ENCODE measurements around the gene TSBP1. TPM values are rescaled to one million over a fixed set of nuclear protein-coding genes. Genes with fewer than 3 reads are reported as not detected.

The TSBP1 gene
- polyA plus RNA-seq, 1 experiment, result not detected

DNA sequence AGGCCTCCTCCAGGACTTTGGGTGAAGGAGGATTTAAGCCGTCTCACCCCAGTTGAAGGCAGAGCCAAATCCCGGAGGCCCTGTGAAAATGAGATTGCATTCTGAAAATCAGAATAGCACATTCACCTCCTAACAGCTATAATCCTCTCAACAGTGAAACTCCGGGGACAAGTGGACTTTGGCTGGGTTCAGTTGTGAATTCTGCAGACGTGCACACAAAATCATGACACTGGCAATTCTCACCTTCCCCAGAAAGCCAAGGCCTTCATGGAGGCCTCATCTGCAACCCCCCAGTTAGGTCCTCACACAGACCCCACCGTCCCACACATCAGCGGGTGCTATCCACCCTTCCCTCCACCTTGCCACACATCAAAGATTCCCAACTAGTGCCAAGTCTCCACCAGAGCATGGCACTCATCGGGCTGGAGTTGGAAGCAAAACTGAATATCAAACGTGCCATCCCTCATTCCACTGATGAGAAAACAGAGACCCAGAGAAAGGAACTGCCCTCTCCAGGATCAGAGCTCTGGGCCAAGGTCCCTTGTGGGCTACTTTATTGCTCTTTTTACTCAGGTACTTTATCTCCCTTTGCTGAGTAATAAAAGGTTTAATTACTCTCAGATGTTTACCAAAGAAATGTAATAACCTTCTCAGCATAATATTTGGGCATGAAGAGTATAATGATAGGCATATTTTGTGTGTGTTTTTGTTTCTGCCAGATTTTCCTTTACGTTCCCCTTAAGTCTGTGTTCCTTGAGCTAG lies 40.0 kb upstream of the TSBP1 start:
- H3K27me3 ChIP-seq (ENCODE audit: control insufficient read depth, insufficient read depth, low read length), result peaks cover 5% of the 10 kb centered on the region
- TF ChIP-seq, protein P1, sequence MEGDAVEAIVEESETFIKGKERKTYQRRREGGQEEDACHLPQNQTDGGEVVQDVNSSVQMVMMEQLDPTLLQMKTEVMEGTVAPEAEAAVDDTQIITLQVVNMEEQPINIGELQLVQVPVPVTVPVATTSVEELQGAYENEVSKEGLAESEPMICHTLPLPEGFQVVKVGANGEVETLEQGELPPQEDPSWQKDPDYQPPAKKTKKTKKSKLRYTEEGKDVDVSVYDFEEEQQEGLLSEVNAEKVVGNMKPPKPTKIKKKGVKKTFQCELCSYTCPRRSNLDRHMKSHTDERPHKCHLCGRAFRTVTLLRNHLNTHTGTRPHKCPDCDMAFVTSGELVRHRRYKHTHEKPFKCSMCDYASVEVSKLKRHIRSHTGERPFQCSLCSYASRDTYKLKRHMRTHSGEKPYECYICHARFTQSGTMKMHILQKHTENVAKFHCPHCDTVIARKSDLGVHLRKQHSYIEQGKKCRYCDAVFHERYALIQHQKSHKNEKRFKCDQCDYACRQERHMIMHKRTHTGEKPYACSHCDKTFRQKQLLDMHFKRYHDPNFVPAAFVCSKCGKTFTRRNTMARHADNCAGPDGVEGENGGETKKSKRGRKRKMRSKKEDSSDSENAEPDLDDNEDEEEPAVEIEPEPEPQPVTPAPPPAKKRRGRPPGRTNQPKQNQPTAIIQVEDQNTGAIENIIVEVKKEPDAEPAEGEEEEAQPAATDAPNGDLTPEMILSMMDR (IDR thresholded peaks at IDR 0.05; ENCODE audit: insufficient read depth, low read depth, low read length), result no peak
- DNase-seq (ENCODE audit: low read depth), result no peak
- CTCF ChIA-PET, result interaction anchor here (0.8 to 5.5 kb wide), 5 partner anchors 13 to 382 kb away, joined by 3 to 46 read pairs (median 25); no protein-coding TSS in a partner anchor
- no peak overlapping the region for H3K4me3 ChIP-seq (ENCODE audit: low read depth, low read length)
- POLR2A ChIA-PET, result no interaction called here
- no peaks in the 10 kb centered on the region for H3K36me3 ChIP-seq (ENCODE audit: control insufficient read depth, insufficient read depth, low read length)

GRCh38 chr6:32410906-32411305 lies 39.2 kb upstream of the TSBP1 start:
- TF ChIP-seq, protein P1 (IDR thresholded peaks at IDR 0.05; ENCODE audit: insufficient read depth, low read depth, low read length), result no peak
- Histone ChIP-seq H3K4me3 (ENCODE audit: low read depth, low read length) (no peak overlapping the region), H3K27me3 (ENCODE audit: control insufficient read depth, insufficient read depth, low read length) (peaks cover 5% of the 10 kb centered on the region), H3K36me3 (ENCODE audit: control insufficient read depth, insufficient read depth, low read length) (no peaks in the 10 kb centered on the region)
- no peak for DNase-seq (ENCODE audit: low read depth)
- ChIA-PET CTCF (interaction anchor here (1.8 to 4.7 kb wide), 2 partner anchors 14 to 375 kb away, joined by 4 to 36 read pairs; no protein-coding TSS in a partner anchor), POLR2A (no interaction called here)

- TF ChIP-seq, protein P1 (IDR thresholded peaks at IDR 0.05; ENCODE audit: insufficient read depth, low read depth, low read length), result no peak
- ChIA-PET POLR2A (no interaction called here), CTCF (interaction anchor here (0.9 to 6.7 kb wide), 3 partner anchors 8 to 379 kb away, joined by 3 to 53 read pairs (median 4); no protein-coding TSS in a partner anchor)
- Histone ChIP-seq H3K36me3 (ENCODE audit: control insufficient read depth, insufficient read depth, low read length) (no peaks in the 10 kb centered on the region), H3K4me3 (ENCODE audit: low read depth, low read length) (no peak within 1 kb of the TSS), H3K27me3 (ENCODE audit: control insufficient read depth, insufficient read depth, low read length) (peaks cover 6% of the 10 kb centered on the region; the same call in 1 of the 2 replicates)
- DNase-seq (ENCODE audit: low read depth), result no peak
These were observed 35.2 kb upstream of the TSBP1 start, which contains the start of gene BTNL2 for GRCh38 chr6:32406857-32407256. BTNL2 (minus strand) TSS chr6:32407181; CDS start chr6:32407123, 58 bp downstream.

GRCh38 chr6:32406197-32406596 lies 34.5 kb upstream of the TSBP1 start:
- no peaks in the 10 kb centered on the region for H3K36me3 ChIP-seq (ENCODE audit: control insufficient read depth, insufficient read depth, low read length)
- ChIA-PET POLR2A (no interaction called here), CTCF (interaction anchor here (0.9 to 6.7 kb wide), 3 partner anchors 9 to 379 kb away, joined by 3 to 53 read pairs (median 4); no protein-coding TSS in a partner anchor)
- H3K4me3 ChIP-seq (ENCODE audit: low read depth, low read length), result no peak overlapping the region
- peaks cover 6% of the 10 kb centered on the region; the same call in 1 of the 2 replicates for H3K27me3 ChIP-seq (ENCODE audit: control insufficient read depth, insufficient read depth, low read length)
- no peak for DNase-seq (ENCODE audit: low read depth)
- TF ChIP-seq, protein P1 (IDR thresholded peaks at IDR 0.05; ENCODE audit: insufficient read depth, low read depth, low read length), result no peak

- Histone ChIP-seq H3K4me3 (ENCODE audit: low read depth, low read length) (no peak overlapping the region), H3K27me3 (ENCODE audit: control insufficient read depth, insufficient read depth, low read length) (peaks cover 6% of the 10 kb centered on the region; the same call in 1 of the 2 replicates), H3K36me3 (ENCODE audit: control insufficient read depth, insufficient read depth, low read length) (no peaks in the 10 kb centered on the region)
- ChIA-PET CTCF (interaction anchor here (1.8 to 6.7 kb wide), 2 partner anchors 9 to 380 kb away, joined by 4 to 53 read pairs; no protein-coding TSS in a partner anchor), POLR2A (no interaction called here)
- DNase-seq (ENCODE audit: low read depth), result no peak
- TF ChIP-seq, protein P1 (IDR thresholded peaks at IDR 0.05; ENCODE audit: insufficient read depth, low read depth, low read length), result no peak
These were observed 34.0 kb upstream of the TSBP1 start for GRCh38 chr6:32405656-32406055.

Measured in BJ (cell line).